GM11168 (cell line): Measurements from ENCODE around the gene CCZ1.
"Not testable (repeated sequence)": the region's sequence is repeated elsewhere in the genome, so short reads cannot be mapped to it uniquely, and the experiment has no call there.

Source experiments
- in situ Hi-C: fragments of 300-500 bp; cut with MboI; formaldehyde crosslinking; loops from one replicate; pipeline ENCODE4 v1.12.0; 2022; ENCODE audit warnings: low sequenced_read_pairs; ENCODE audit not compliant: unreplicated experiment

The CCZ1 gene

GRCh38 chr7:5904726-5905125 is 6.2 kb downstream of the CCZ1 start:
- in situ Hi-C loops = loop anchor here (5.0 kb wide), 1 partner anchor 913 kb away; no protein-coding TSS in a partner anchor

- in situ Hi-C loops = loop anchor here (5.0 kb wide), 1 partner anchor 908 kb away; no protein-coding TSS in a partner anchor
Measured at GRCh38 chr7:5908835-5909234, 10.3 kb downstream of the CCZ1 start.

- in situ Hi-C loops = not testable (repeated sequence)
Measured at GRCh38 chr7:5916529-5916928, 18.0 kb downstream of the CCZ1 start.

GRCh38 chr7:5924180-5924579 is 25.6 kb downstream of the CCZ1 start:
- in situ Hi-C loops = not testable (repeated sequence)

- in situ Hi-C loops = not testable (repeated sequence)
Measured at GRCh38 chr7:5924630-5925029, 26.1 kb downstream of the CCZ1 start.

GRCh38 chr7:5926263-5926870 is 27.8 kb downstream of the CCZ1 start:
- in situ Hi-C loops = not testable (repeated sequence)

- in situ Hi-C loops = not testable (repeated sequence)
Measured at GRCh38 chr7:5930290-5930689, 31.8 kb downstream of the CCZ1 start.

DNA sequence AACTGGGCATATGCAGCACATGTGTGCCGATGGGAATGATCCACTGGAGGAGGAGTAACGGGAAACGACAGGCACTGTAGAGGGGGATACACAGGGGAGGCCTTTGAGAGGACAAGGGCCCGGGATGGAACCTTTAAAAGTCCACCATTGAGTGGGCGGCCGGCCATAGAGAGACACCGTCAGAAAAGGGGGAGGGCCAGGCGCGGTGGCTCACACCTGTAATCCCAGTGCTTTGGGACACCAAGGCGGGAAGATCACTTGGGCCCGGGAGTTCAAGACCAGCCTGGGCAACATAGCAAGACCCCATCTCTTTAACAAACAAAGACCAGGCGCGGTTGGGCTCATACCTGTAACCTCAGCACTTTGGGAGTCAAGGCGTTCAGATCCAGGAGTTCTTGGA is 32.7 kb downstream of the CCZ1 start:
- in situ Hi-C loops = not testable (repeated sequence)

GRCh38 chr7:5931905-5932644 is 33.5 kb downstream of the CCZ1 start:
- in situ Hi-C loops = not testable (repeated sequence)

- in situ Hi-C loops = not testable (repeated sequence)
Measured at GRCh38 chr7:5934945-5935450, 36.5 kb downstream of the CCZ1 start.

GRCh38 chr7:5963205-5963604 is 64.7 kb downstream of the CCZ1 start:
- in situ Hi-C loops = not testable (repeated sequence)

DNA sequence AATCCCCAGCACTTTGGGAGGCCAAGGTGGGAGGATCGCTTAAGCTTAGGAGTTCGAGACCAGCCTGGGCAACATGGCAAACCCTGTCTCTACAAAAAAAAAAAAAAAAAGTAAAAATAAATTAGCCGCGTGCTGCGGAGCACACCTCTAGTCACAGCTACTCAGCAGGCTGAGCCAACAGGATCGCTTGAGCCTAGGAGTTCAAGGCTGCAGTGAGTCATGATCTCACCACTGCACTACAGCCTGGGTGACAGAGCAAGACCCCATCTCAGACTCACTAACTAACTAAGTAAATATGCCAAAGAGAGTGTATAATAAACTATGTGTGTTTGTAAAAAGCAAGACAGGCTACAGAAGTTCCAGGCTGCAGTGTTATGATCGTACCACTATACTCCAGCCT is 65.3 kb downstream of the CCZ1 start:
- in situ Hi-C loops = not testable (repeated sequence)

DNA sequence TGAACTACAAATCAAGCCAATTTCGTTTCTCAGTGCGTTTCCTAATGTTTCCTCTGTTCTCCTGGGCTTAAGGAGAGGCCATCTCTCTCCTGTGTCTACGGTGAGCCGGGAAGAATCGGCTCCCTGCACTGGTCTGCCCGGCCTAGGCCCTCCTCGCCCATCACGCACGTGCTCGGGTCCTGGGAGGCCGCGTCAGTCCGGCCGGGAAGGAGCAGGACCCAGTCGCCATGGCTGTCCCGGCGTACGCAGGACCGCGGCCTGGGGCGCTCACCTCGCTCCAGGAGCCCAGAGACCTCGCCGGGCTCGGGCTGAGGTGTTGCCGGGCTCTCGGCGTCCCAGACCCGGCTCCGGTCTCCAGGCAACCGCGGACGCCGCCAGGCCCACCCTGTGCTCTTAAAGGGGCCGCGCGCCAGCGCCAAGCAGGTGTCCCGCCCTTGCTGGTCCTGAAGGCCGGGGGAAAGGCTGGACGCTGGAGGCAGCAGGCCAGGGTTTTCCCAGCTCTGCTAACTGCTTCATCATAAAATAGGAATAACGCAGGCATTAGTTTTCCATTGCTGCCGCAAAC is 71.9 kb downstream of the CCZ1 start, which contains the start of gene RSPH10B:
RSPH10B (minus strand) TSS at position 343 of the 565 bp plus-strand sequence. CDS start 3,573 bp downstream, outside the sequence.
- in situ Hi-C loops = not testable (repeated sequence)

GRCh38 chr7:5973580-5973979 is 75.0 kb downstream of the CCZ1 start:
- in situ Hi-C loops = not testable (repeated sequence)
